ENCODE measurements around the gene PLAU.
"Not testable (repeated sequence)": the region's sequence is repeated elsewhere in the genome, so short reads cannot be mapped to it uniquely, and the experiment has no call there.

PLAU gene

GRCh38 chr10:73899423-73899822 lies 11.5 kb upstream of the PLAU start:
- DNase-seq: peak; percentile 91

DNA sequence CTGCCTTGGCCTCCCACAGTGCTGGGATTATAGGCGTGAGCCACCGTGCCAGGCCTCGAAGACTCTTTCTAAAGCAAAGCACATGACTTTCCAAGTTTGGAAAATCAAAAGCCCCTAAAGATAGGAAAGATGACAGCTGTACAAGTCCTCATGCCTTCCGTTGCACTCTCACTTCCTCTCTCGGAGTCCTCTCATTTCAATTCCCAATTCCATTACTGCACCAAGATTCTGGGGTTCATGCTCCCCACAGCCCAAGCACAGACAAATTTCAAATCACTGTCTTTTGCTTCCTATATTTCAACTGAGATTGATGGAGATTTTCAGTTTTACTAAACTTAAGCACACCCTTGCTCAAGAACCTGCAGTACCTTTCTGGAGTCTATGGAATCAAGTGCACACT lies 10.9 kb upstream of the PLAU start:
- DNase-seq: no peak

GRCh38 chr10:73901261-73901660 lies 9.7 kb upstream of the PLAU start:
- DNase-seq: no peak

- no peak for DNase-seq
Observed at GRCh38 chr10:73902351-73902750, 8.6 kb upstream of the PLAU start.

DNA sequence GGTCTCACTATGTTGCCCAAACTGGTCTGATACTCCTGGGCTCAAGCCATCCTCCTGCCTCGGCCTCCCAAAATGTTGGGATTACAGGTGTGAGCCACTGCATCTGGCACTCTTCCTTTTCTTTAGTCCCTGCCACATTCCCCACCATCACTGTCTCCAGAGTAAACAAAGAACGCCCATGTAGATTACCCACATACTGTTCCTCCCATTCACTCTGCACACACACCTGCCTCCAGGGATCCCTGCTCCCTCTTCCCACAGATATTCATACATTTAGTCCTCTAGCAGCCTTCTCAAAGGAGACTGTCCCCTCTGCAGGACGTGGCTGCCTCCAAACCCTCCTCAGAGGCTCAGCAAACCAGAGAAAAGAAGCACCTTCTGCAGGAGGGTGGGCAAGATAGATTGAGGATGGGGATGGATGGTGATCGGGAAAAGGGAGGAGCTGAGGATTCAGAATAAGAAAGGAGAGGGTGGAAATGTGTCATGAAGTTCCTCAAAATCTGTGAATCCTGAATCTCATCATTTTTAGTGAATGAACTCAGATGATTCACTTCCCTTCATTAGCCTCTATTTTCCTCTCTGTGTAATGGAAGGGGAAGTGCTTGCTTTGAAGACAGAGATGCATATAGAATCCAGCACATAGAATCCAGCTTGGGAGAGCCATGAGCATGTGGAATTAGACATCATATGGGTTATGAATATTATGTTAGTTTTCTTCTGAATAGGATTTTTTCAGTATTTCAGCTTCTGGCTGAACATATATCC lies 5.5 kb upstream of the PLAU start:
- DNase-seq: no peak

DNA sequence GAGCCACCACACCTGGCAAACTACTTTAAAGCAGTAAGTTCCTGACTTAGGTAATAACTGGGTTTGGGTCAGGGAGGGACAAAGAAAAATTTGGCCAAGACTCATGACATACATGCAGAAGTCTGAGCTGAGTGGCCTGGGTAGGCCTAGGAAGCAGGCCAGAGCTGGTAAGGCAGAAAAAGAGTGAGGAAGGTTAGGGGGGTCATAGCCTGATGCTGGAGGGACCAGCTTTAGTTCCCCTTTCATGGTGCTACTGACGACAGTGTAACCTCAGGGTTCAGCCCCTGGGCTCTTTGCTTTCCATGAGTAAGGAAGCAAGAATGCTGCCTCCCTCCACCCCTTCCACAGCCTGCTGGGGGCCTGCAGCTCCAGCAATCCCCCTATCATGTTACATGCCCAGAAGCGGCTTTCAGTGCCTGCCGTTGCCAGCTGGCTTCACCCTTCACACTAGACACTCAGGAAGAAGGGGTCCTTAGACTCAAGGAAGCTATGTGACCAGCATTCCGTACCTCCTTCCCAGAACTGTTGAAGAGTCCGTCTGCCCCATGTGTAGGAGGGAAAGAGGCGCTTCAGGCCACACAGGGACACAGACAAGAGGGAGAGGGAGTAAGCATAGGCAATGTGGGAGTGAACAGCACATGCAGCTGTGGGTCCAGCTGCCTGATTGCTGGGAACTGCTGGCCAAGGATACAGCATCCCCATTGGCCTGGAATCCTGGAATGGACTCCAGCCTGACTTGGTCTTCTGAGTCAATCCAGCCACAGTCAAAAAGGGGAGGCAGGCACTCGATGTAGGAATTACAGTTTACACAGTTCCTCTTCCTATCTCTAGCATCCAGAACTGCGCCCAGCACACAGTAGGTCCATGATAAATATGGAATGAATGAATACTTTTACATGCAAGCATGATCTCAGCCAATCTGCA lies 4.1 kb upstream of the PLAU start:
- DNase-seq: peak; percentile 97

- peak; percentile 75 for DNase-seq
Observed at GRCh38 chr10:73907841-73908517, 3.0 kb upstream of the PLAU start.

DNA sequence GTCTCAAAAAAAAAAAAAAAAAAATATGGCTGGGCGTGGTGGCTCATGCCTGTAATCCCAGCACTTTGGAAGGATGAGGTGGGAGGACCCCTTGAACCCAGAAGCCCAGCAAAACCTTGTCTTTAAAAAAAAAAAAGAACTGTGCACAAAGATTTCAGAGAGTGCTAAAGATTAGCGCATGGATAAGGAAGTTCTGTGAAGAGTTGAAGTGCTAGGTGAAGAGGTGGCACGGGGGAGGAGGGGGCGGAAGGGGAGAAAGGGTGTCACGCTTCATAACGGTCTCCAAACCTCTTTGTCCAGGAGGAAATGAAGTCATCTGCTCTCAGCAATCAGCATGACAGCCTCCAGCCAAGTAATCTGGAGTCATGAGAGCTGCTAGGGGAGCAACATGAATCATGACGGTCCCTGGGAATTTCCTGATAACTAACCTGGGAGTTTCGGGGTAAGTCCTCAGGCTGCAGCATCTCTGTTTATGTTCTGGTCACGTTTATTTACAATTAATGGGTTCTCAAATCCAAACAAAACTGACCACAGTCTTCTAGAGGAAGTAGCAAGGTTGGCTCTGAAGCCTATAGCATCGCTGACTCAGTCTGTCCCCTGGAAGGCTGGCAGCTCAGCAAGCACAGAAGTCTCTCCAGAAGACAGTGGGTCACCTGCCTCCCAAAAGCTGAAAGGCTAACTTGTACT lies 1.9 kb upstream of the PLAU start:
- DNase-seq: peak; percentile 96

DNA sequence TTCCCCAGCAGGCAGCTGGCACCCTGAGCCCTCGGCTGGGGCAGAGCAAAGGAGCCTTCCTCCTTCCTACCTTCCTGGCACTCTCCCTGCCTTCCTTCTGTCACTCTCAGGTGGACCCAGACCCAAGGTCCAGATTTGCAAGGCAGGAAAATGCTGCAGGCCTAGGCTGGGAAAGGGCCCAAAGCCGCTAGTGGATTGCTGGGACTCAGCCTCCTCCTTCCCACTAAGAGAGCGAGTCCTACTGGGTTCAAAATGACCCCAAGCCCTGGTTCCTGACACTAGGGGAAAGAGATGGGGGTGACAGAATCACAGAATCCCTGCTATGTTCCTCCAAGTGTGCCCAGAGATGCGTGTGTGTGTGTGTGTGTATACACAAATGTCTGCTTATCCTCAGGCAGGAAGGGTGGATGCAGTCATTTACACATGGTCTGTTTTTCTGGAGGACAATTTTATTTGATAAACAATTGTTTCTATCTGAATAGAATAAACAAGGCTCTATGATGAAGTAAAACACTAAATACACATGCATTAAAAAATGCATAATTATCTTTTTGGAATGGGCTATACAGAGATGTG lies 1.3 kb upstream of the PLAU start:
- no peak for DNase-seq

DNA sequence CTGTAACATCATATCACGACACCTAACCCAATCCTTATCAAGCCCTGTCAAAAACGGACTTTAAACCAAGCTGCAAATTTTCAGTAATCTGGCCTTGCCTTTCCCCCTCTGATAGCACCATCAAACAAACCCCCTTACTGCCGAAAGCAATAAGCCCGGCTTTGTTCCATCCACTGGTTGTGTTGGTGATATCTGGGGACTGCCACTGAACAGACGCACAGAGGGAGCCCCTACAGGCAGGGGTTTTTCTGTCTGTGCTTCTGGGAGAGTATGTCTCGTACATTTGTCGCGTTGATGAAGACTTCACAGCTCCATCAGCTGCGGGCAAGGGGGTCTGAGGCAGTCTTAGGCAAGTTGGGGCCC lies 550 bp upstream of the PLAU start:
- no peak for DNase-seq

- DNase-seq: no peak
Observed at GRCh38 chr10:73911553-73912004, 647 bp downstream of the PLAU start.

GRCh38 chr10:73914036-73914435 lies 3.1 kb downstream of the PLAU start:
- no peak for DNase-seq

DNA sequence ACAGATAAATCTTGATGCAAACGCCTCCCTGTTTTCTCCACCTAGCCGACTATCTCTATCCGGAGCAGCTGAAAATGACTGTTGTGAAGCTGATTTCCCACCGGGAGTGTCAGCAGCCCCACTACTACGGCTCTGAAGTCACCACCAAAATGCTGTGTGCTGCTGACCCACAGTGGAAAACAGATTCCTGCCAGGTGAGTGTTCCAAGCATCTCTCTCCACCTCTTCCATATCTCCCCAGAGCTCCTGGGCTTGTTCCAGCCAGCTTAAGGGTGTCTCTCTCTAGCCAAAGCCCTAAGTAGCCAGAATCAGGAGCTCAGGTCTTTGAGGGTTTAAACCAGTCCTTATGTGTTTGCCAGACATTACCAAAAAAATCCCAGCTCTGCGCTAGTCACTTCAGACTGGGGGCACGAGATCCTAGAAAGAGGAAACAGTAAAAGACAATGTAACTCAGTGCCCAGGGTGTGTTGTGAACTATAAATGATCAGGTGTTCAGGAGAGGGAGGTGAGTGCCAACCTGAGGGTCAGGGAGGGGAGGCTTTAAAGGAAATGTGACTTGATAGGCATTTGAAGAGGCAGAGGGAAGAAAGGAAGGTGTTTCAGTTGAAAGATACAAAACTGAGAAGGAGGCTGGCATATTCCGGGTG lies 4.4 kb downstream of the PLAU start:
- no peak for DNase-seq

DNA sequence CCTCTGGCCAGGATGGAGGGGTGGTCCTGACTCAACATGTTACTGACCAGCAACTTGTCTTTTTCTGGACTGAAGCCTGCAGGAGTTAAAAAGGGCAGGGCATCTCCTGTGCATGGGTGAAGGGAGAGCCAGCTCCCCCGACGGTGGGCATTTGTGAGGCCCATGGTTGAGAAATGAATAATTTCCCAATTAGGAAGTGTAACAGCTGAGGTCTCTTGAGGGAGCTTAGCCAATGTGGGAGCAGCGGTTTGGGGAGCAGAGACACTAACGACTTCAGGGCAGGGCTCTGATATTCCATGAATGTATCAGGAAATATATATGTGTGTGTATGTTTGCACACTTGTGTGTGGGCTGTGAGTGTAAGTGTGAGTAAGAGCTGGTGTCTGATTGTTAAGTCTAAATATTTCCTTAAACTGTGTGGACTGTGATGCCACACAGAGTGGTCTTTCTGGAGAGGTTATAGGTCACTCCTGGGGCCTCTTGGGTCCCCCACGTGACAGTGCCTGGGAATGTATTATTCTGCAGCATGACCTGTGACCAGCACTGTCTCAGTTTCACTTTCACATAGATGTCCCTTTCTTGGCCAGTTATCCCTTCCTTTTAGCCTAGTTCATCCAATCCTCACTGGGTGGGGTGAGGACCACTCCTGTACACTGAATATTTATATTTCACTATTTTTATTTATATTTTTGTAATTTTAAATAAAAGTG lies 6.0 kb downstream of the PLAU start:
- DNase-seq: no peak

- no peak for DNase-seq
Observed at GRCh38 chr10:73917566-73918305, 6.8 kb downstream of the PLAU start.

GRCh38 chr10:73919481-73919880 lies 8.5 kb downstream of the PLAU start:
- DNase-seq: not testable (repeated sequence)

DNA sequence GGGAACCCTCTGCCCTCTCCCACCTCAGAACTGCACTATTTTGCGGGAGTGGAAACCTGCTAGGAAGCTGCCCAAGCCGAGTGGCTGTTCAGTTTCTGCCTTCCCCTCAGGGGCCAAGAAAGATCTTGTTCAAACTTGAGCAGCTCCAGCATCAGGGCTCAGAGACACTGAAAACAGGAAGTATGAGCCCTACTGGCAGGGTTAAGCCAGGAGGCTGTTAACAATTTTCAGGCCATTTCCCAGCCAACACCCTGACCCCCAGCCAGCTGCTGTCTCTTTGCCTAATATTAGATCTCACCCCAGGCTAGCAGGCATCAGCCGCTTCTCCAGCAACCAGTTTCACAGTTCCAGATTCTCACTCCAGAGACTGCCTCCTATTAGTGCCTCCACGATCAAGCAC lies 9.2 kb downstream of the PLAU start:
- no peak for DNase-seq

- DNase-seq: no peak
Observed at GRCh38 chr10:73922007-73922863, 11.3 kb downstream of the PLAU start.

DNA sequence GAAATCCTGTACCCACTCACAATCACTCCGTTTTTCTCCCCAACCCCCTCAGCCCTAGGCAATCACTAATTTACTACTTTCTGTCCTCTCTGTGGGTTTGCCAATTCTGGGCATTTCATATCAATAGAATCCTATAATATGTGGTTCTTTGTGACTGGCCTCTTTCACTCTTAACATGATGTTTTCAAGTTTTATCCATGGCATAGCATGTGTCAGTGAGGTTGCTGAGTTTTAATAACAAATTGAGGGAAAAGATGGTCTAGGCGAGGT lies 11.9 kb downstream of the PLAU start:
- DNase-seq: no peak

All from fibroblast of skin of right quadriceps (primary cell).